GM12874 (cell line): ENCODE data around the gene SLC6A5.

Source experiments
- TF ChIP-seq, protein P1 (sequence below): IDR thresholded peaks from 2 replicates; pipeline ENCODE4 v1.5.1; 2011; ENCODE audit warnings: low read depth, mild to moderate bottlenecking, control low read depth, low read length, moderate library complexity; ENCODE audit not compliant: insufficient read depth

The SLC6A5 gene

DNA sequence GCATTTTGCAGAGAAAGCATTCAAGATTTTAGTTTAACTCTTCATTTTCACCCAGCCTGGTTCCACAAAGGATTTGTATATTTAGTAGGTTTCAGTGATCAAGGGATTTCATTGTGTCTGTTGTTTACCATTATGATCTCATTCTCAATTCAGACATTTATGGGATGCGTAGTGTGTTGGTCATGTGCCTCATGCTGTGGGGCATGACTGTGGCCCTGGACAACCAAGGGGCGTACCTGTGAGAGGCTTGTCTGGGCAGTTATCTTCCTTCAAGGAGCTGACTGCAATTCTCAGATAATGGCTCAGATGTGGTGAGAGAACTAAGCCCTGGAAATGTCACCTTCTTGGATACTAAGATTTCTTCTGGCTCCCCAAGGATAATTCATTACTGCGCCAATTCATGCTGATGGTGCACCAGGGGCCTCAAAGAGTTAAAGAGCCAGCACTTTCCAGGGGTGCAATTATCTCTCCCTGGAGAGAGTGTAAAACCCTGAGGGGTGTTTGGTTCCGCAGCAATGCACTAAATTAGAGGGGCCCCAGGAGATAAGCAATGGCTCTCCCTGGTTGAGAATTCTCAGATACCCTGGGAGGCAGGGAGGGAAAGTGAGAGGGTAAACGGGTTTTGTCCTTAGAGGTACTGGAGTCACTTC, 32.2 kb downstream of the SLC6A5 start:
- TF ChIP-seq, protein P1, sequence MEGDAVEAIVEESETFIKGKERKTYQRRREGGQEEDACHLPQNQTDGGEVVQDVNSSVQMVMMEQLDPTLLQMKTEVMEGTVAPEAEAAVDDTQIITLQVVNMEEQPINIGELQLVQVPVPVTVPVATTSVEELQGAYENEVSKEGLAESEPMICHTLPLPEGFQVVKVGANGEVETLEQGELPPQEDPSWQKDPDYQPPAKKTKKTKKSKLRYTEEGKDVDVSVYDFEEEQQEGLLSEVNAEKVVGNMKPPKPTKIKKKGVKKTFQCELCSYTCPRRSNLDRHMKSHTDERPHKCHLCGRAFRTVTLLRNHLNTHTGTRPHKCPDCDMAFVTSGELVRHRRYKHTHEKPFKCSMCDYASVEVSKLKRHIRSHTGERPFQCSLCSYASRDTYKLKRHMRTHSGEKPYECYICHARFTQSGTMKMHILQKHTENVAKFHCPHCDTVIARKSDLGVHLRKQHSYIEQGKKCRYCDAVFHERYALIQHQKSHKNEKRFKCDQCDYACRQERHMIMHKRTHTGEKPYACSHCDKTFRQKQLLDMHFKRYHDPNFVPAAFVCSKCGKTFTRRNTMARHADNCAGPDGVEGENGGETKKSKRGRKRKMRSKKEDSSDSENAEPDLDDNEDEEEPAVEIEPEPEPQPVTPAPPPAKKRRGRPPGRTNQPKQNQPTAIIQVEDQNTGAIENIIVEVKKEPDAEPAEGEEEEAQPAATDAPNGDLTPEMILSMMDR = no peak

DNA sequence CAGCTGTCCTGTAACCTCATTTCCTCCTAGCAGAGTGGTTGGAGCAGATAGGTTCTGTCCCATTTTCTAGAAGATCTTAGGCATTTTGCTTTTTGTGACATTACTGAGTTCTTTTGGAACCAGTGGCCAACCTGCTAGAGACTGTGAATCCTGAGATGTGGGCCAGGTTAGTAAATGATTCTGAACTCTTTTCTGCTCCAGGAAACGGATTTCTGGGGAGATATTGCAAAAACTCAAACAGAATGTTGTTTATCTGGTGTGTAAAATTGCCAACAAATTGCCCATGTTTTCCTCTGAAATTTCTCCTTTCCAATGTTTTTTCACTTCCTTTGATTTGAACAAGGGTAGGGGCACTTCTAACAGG, 32.7 kb downstream of the SLC6A5 start:
- TF ChIP-seq, protein P1 = no peak

DNA sequence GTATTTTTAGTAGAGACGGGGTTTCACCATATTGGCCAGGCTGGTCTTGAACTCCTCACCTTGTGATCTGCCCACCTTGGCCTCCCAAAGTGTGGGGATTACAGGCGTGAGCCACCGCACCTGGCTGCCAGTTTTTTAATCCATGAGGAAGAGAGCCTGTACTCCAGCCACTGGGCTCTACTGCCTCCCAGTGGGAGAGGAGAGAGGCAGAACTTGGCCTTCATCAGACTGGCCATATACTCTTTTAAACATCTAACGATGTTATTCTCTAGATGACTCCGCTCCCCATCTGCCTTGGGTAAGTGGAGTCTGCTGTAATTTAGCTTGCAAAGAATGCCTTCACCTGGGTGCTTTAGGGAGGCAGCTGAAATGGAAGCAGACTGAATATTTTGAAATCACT, 34.6 kb downstream of the SLC6A5 start:
- TF ChIP-seq, protein P1 = 0 out of 2 replicates have a peak, but pooled peaks have one; percentile 6

DNA sequence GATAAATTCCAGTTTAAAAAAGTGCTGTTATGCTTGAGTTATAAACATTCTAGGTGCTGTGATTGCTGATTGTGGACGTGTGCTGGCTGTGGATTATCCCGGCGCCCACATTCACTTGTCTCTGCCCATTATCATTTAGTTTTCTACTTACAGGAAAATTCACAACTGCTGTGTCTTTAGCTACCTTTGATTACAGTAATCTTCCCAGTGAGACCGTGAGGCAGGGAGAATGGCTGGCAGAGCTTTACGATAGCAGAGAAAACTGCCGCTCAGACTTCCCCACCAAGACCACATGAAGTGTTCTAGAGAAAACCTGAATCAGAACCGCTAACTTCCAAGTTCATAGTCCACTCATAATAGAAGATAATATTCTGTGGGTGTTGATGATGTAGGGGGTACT, 35.4 kb downstream of the SLC6A5 start:
- TF ChIP-seq, protein P1 = no peak

DNA sequence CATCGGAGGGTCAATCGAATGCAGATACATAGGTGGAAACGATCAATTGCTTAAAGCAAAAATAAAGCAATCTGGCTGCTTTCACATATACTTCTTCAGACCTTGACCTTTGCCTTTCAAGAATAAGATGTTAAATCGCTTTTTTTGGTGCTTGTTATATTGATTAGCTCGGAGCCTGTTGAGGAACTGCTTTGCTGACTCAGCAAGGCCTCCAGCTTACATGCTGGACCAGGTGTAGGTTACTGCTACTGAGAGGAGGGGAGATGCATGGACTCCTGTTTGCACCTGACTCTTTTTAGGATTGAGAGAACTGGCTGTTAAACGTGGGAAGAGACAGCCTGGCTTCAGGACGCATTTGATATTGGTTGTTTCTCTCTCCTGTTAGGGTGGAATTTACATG, 38.7 kb downstream of the SLC6A5 start:
- TF ChIP-seq, protein P1 = no peak

DNA sequence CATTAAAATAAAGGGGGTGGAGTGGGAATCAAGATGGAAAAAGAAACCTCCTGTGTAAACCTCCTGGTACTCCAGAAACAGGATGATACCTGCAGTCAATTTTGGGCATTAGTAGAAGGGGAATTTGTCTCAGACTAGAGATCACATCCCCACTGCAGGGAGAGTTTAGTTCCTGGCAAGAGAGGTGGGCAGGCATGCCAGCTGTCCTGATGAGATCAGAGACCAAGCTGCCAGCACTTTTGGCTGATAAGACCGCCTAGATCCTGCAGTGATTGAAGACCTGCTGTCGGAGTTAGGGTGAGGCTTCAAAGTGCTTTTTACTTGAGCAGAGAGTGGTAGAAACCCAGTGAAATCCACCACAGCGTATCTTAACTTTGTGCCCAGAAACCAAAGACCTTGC, 40.3 kb downstream of the SLC6A5 start:
- TF ChIP-seq, protein P1 = no peak

DNA sequence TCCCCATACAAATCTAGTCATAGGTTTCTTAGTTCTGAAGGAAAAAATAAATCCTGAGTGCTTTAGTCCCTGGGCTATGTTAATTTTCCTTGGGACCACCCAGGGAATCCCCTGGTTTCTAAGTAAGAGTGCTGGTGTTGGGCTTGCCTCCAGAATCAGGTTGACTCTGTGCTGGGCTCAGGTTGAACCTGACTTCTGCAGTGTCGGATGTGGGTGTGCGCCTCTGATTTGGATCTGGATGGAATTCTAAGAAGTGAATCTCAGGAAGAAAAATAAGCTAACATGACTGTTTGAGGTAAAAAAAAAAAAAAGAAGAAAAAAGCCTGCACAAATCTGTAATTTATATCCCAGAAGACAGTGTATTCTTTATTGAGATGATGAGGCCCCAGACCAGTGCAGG, 41.0 kb downstream of the SLC6A5 start:
- TF ChIP-seq, protein P1 = no peak
